ENCODE data around the gene DNAH5. TPM values are rescaled to one million over a fixed set of nuclear protein-coding genes. Genes with fewer than 3 reads are reported as not detected.

The DNAH5 gene
- total RNA-seq, 1 donor from 2014 or later = not detected

GRCh38 chr5:13785781-13786415 is 158.6 kb downstream of the DNAH5 start:
- no peak for DNase-seq (ENCODE audit: low spot score)
- no peaks in the 10 kb centered on the region for H3K36me3 Mint-ChIP-seq (ENCODE audit: low read depth)
- peaks cover 25% of the 10 kb centered on the region for H3K9me3 Mint-ChIP-seq
- intact Hi-C loops (cut with micrococcal nuclease) = no loop called here
- no peak overlapping the region for H3K27ac Mint-ChIP-seq
- no peaks in the 10 kb centered on the region for H3K4me1 Mint-ChIP-seq (ENCODE audit: low read depth)
- H3K27me3 Mint-ChIP-seq (ENCODE audit: low read depth) = no peaks in the 10 kb centered on the region
- no peak overlapping the region for H3K4me3 Mint-ChIP-seq (ENCODE audit: low read depth)

GRCh38 chr5:13783726-13784125 is 160.8 kb downstream of the DNAH5 start:
- no peak for DNase-seq (ENCODE audit: low spot score)
- Mint-ChIP-seq H3K4me1 (ENCODE audit: low read depth) (no peaks in the 10 kb centered on the region), H3K27ac (no peak overlapping the region), H3K36me3 (ENCODE audit: low read depth) (no peaks in the 10 kb centered on the region), H3K4me3 (ENCODE audit: low read depth) (no peak overlapping the region), H3K27me3 (ENCODE audit: low read depth) (no peaks in the 10 kb centered on the region), H3K9me3 (peaks cover 30% of the 10 kb centered on the region)
- intact Hi-C loops (cut with micrococcal nuclease) = no loop called here

GRCh38 chr5:13780081-13780480 is 164.4 kb downstream of the DNAH5 start:
- Mint-ChIP-seq H3K9me3 (peaks cover 24% of the 10 kb centered on the region), H3K4me1 (ENCODE audit: low read depth) (no peaks in the 10 kb centered on the region), H3K27ac (no peak overlapping the region), H3K36me3 (ENCODE audit: low read depth) (no peaks in the 10 kb centered on the region), H3K4me3 (ENCODE audit: low read depth) (no peak overlapping the region), H3K27me3 (ENCODE audit: low read depth) (no peaks in the 10 kb centered on the region)
- no peak for DNase-seq (ENCODE audit: low spot score)
- intact Hi-C loops (cut with micrococcal nuclease) = no loop called here

GRCh38 chr5:13773649-13774048 is 170.8 kb downstream of the DNAH5 start:
- Mint-ChIP-seq H3K4me1 (ENCODE audit: low read depth) (no peaks in the 10 kb centered on the region), H3K27ac (no peak overlapping the region), H3K36me3 (ENCODE audit: low read depth) (no peaks in the 10 kb centered on the region), H3K4me3 (ENCODE audit: low read depth) (no peak overlapping the region), H3K27me3 (ENCODE audit: low read depth) (no peaks in the 10 kb centered on the region), H3K9me3 (peaks cover 27% of the 10 kb centered on the region)
- intact Hi-C loops (cut with micrococcal nuclease) = no loop called here
- no peak for DNase-seq (ENCODE audit: low spot score)

- Mint-ChIP-seq H3K27me3 (ENCODE audit: low read depth) (no peaks in the 10 kb centered on the region), H3K27ac (no peak overlapping the region), H3K9me3 (peaks cover 19% of the 10 kb centered on the region), H3K4me3 (ENCODE audit: low read depth) (no peak overlapping the region), H3K4me1 (ENCODE audit: low read depth) (no peaks in the 10 kb centered on the region), H3K36me3 (ENCODE audit: low read depth) (no peaks in the 10 kb centered on the region)
- DNase-seq (ENCODE audit: low spot score) = no peak
- intact Hi-C loops (cut with micrococcal nuclease) = no loop called here
Observed at GRCh38 chr5:13771011-13771571, 173.4 kb downstream of the DNAH5 start.

- Mint-ChIP-seq H3K4me1 (ENCODE audit: low read depth) (no peaks in the 10 kb centered on the region), H3K27ac (no peak overlapping the region), H3K4me3 (ENCODE audit: low read depth) (no peak overlapping the region), H3K27me3 (ENCODE audit: low read depth) (no peaks in the 10 kb centered on the region), H3K9me3 (peaks cover under 1% of the 10 kb centered on the region), H3K36me3 (ENCODE audit: low read depth) (no peaks in the 10 kb centered on the region)
- intact Hi-C loops (cut with micrococcal nuclease) = no loop called here
- DNase-seq (ENCODE audit: low spot score) = no peak
Observed at GRCh38 chr5:13766236-13766635, 178.3 kb downstream of the DNAH5 start.

GRCh38 chr5:13763719-13764118 is 180.8 kb downstream of the DNAH5 start:
- peaks cover 7% of the 10 kb centered on the region for H3K9me3 Mint-ChIP-seq
- H3K4me3 Mint-ChIP-seq (ENCODE audit: low read depth) = no peak overlapping the region
- no peaks in the 10 kb centered on the region for H3K27me3 Mint-ChIP-seq (ENCODE audit: low read depth)
- no peaks in the 10 kb centered on the region for H3K4me1 Mint-ChIP-seq (ENCODE audit: low read depth)
- no peak overlapping the region for H3K27ac Mint-ChIP-seq
- H3K36me3 Mint-ChIP-seq (ENCODE audit: low read depth) = no peaks in the 10 kb centered on the region
- no peak for DNase-seq (ENCODE audit: low spot score)
- intact Hi-C loops (cut with micrococcal nuclease) = no loop called here

- no peak overlapping the region for H3K27ac Mint-ChIP-seq
- peaks cover 23% of the 10 kb centered on the region for H3K9me3 Mint-ChIP-seq
- DNase-seq (ENCODE audit: low spot score) = no peak
- no peaks in the 10 kb centered on the region for H3K36me3 Mint-ChIP-seq (ENCODE audit: low read depth)
- no peaks in the 10 kb centered on the region for H3K27me3 Mint-ChIP-seq (ENCODE audit: low read depth)
- intact Hi-C loops (cut with micrococcal nuclease) = no loop called here
- H3K4me1 Mint-ChIP-seq (ENCODE audit: low read depth) = no peaks in the 10 kb centered on the region
- no peak overlapping the region for H3K4me3 Mint-ChIP-seq (ENCODE audit: low read depth)
Observed at GRCh38 chr5:13749766-13750165, 194.7 kb downstream of the DNAH5 start.

GRCh38 chr5:13746026-13746425 is 198.5 kb downstream of the DNAH5 start:
- Mint-ChIP-seq H3K36me3 (ENCODE audit: low read depth) (no peaks in the 10 kb centered on the region), H3K27ac (no peak overlapping the region), H3K4me1 (ENCODE audit: low read depth) (no peaks in the 10 kb centered on the region), H3K4me3 (ENCODE audit: low read depth) (no peak overlapping the region), H3K27me3 (ENCODE audit: low read depth) (no peaks in the 10 kb centered on the region), H3K9me3 (peaks cover 14% of the 10 kb centered on the region)
- no peak for DNase-seq (ENCODE audit: low spot score)
- intact Hi-C loops (cut with micrococcal nuclease) = no loop called here

- Mint-ChIP-seq H3K27ac (no peak overlapping the region), H3K9me3 (peaks cover 11% of the 10 kb centered on the region), H3K4me3 (ENCODE audit: low read depth) (no peak overlapping the region), H3K36me3 (ENCODE audit: low read depth) (no peaks in the 10 kb centered on the region), H3K4me1 (ENCODE audit: low read depth) (no peaks in the 10 kb centered on the region), H3K27me3 (ENCODE audit: low read depth) (no peaks in the 10 kb centered on the region)
- intact Hi-C loops (cut with micrococcal nuclease) = no loop called here
- DNase-seq (ENCODE audit: low spot score) = no peak
Observed at GRCh38 chr5:13745508-13745907, 199.0 kb downstream of the DNAH5 start.

- no peak for DNase-seq (ENCODE audit: low spot score)
- Mint-ChIP-seq H3K36me3 (ENCODE audit: low read depth) (no peaks in the 10 kb centered on the region), H3K27ac (no peak overlapping the region), H3K9me3 (peaks cover 21% of the 10 kb centered on the region), H3K27me3 (ENCODE audit: low read depth) (no peaks in the 10 kb centered on the region), H3K4me3 (ENCODE audit: low read depth) (no peak overlapping the region), H3K4me1 (ENCODE audit: low read depth) (no peaks in the 10 kb centered on the region)
- intact Hi-C loops (cut with micrococcal nuclease) = no loop called here
Observed at GRCh38 chr5:13740471-13740870, 204.0 kb downstream of the DNAH5 start.

GRCh38 chr5:13739479-13739878 is 205.0 kb downstream of the DNAH5 start:
- intact Hi-C loops (cut with micrococcal nuclease) = no loop called here
- no peak for DNase-seq (ENCODE audit: low spot score)
- Mint-ChIP-seq H3K4me1 (ENCODE audit: low read depth) (no peaks in the 10 kb centered on the region), H3K27me3 (ENCODE audit: low read depth) (no peaks in the 10 kb centered on the region), H3K9me3 (peaks cover 27% of the 10 kb centered on the region), H3K36me3 (ENCODE audit: low read depth) (no peaks in the 10 kb centered on the region), H3K4me3 (ENCODE audit: low read depth) (no peak overlapping the region), H3K27ac (no peak overlapping the region)

- no peak overlapping the region for H3K27ac Mint-ChIP-seq
- no peak for DNase-seq (ENCODE audit: low spot score)
- intact Hi-C loops (cut with micrococcal nuclease) = no loop called here
- peaks cover 31% of the 10 kb centered on the region for H3K9me3 Mint-ChIP-seq
- H3K36me3 Mint-ChIP-seq (ENCODE audit: low read depth) = no peaks in the 10 kb centered on the region
- H3K27me3 Mint-ChIP-seq (ENCODE audit: low read depth) = no peaks in the 10 kb centered on the region
- H3K4me3 Mint-ChIP-seq (ENCODE audit: low read depth) = no peak overlapping the region
- no peaks in the 10 kb centered on the region for H3K4me1 Mint-ChIP-seq (ENCODE audit: low read depth)
Observed at GRCh38 chr5:13735691-13736090, 208.8 kb downstream of the DNAH5 start.
